ENCODE measurements around the gene DNAH3. TPM values are rescaled to one million over a fixed set of nuclear protein-coding genes. Genes with fewer than 3 reads are reported as not detected.

The DNAH3 gene
- total and polyA plus RNA-seq, 9 donors = 0.11 to 0.52 (median 0.22) TPM; not detected in 1

DNA sequence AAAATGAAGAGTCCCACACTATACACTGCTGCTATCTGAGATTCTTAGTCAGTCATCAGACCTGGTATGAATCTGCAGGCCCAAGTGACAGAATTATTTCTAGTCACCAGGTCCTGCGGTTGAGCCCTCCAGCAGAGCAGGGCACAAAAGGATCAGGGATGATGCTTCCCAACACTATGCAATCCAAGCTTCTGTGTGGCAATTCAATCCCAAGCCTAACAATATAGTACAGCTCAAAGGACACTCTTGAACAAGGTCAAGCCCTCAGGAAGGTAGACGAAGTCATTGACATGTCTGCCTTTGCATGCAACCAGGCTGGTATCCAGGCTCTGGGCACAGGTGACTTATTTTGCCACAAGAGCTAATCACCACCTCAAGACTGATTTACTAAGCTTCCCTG is 256.3 kb downstream of the DNAH3 start:
- Histone ChIP-seq H3K27ac (ENCODE audit: low read length) (no peak overlapping the region), H3K9me3 (replicated peaks; ENCODE audit: control insufficient read depth, low read depth, low read length) (no peaks in the 10 kb centered on the region), H3K27me3 (ENCODE audit: control insufficient read depth, insufficient read depth, low read length) (no peaks in the 10 kb centered on the region), H3K36me3 (ENCODE audit: control insufficient read depth, insufficient read depth, low read length) (peaks cover 23% of the 10 kb centered on the region), H3K4me1 (ENCODE audit: control insufficient read depth, insufficient read depth, low read length) (peaks cover 5% of the 10 kb centered on the region), H3K4me3 (ENCODE audit: low read length) (no peak overlapping the region)
- 75% methylated on average over 2 of the region's 2 CpGs for WGBS (ENCODE audit: insufficient coverage)
- DNase-seq = no peak

DNA sequence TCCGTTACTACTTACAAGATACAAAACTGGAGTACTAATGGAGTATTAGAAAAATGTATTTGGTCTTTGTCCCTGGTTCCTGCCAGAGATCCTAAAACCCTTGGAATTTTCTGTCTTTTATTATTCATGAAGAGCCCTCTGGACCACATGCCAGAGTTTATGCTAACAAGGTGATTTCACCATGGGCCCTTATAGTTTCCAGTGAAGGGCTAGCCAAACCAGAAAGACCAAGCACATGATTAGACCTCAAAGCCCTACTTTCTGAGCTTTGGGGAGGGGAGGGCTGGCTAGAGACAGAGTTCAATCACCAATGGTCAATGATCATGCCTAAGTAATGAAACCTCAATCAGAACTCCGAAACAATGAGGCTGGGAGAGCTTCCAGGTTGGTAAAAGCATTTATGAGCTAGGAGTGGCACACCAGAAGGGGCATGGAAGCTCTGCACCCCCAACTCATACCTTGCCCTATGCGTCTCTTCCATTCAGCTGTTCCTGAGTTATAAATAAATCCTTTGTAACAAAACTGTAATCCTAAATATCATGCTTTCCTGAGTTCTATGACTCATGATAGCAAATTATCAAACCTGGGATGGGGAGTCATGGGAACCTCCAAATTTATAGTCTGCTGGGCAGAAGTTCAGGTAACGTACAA is 260.9 kb downstream of the DNAH3 start:
- DNase-seq = no peak
- H3K36me3 ChIP-seq (ENCODE audit: control insufficient read depth, insufficient read depth, low read length) = peaks cover 18% of the 10 kb centered on the region
- 60% methylated on average over 1 of the region's 4 CpGs for WGBS (ENCODE audit: insufficient coverage)
- H3K27me3 ChIP-seq (ENCODE audit: control insufficient read depth, insufficient read depth, low read length) = no peaks in the 10 kb centered on the region
- no peak overlapping the region for H3K27ac ChIP-seq (ENCODE audit: low read length)
- H3K4me1 ChIP-seq (ENCODE audit: control insufficient read depth, insufficient read depth, low read length) = no peaks in the 10 kb centered on the region
- no peaks in the 10 kb centered on the region for H3K9me3 ChIP-seq (replicated peaks; ENCODE audit: control insufficient read depth, low read depth, low read length)
- no peak overlapping the region for H3K4me3 ChIP-seq (ENCODE audit: low read length)

GRCh38 chr16:20887207-20887606 is 263.4 kb downstream of the DNAH3 start:
- no peak for DNase-seq
- Histone ChIP-seq H3K36me3 (ENCODE audit: control insufficient read depth, insufficient read depth, low read length) (peaks cover 8% of the 10 kb centered on the region), H3K27ac (ENCODE audit: low read length) (no peak overlapping the region), H3K9me3 (replicated peaks; ENCODE audit: control insufficient read depth, low read depth, low read length) (no peaks in the 10 kb centered on the region), H3K4me3 (ENCODE audit: low read length) (no peak overlapping the region), H3K4me1 (ENCODE audit: control insufficient read depth, insufficient read depth, low read length) (no peaks in the 10 kb centered on the region), H3K27me3 (ENCODE audit: control insufficient read depth, insufficient read depth, low read length) (no peaks in the 10 kb centered on the region)
- no CpG with 5 or more reads among the region's 1 CpG for WGBS (ENCODE audit: insufficient coverage)

GRCh38 chr16:20886320-20886719 is 264.3 kb downstream of the DNAH3 start:
- DNase-seq = no peak
- no CpG with 5 or more reads among the region's 1 CpG for WGBS (ENCODE audit: insufficient coverage)
- H3K36me3 ChIP-seq (ENCODE audit: control insufficient read depth, insufficient read depth, low read length) = peaks cover under 1% of the 10 kb centered on the region
- no peaks in the 10 kb centered on the region for H3K4me1 ChIP-seq (ENCODE audit: control insufficient read depth, insufficient read depth, low read length)
- no peak overlapping the region for H3K4me3 ChIP-seq (ENCODE audit: low read length)
- H3K27me3 ChIP-seq (ENCODE audit: control insufficient read depth, insufficient read depth, low read length) = no peaks in the 10 kb centered on the region
- no peaks in the 10 kb centered on the region for H3K9me3 ChIP-seq (replicated peaks; ENCODE audit: control insufficient read depth, low read depth, low read length)
- H3K27ac ChIP-seq (ENCODE audit: low read length) = no peak overlapping the region

DNA sequence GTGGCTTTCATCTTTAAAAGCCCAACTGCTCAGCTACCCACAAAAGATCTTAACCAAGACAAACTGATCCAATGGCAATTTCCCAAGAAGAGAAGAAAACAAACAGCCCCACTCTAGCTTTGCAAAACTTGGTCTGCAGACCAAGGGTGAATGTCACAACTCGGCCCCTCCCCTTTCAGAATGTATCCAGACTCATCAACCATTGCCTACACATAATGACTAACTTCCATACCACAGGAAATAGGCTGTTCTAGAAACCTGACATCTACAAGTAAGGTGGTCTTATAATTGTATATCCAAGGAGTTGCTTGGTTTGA is 266.4 kb downstream of the DNAH3 start:
- Histone ChIP-seq H3K4me3 (ENCODE audit: low read length) (no peak overlapping the region), H3K4me1 (ENCODE audit: control insufficient read depth, insufficient read depth, low read length) (no peaks in the 10 kb centered on the region), H3K27me3 (ENCODE audit: control insufficient read depth, insufficient read depth, low read length) (no peaks in the 10 kb centered on the region), H3K9me3 (replicated peaks; ENCODE audit: control insufficient read depth, low read depth, low read length) (no peaks in the 10 kb centered on the region), H3K27ac (ENCODE audit: low read length) (no peak overlapping the region), H3K36me3 (ENCODE audit: control insufficient read depth, insufficient read depth, low read length) (no peaks in the 10 kb centered on the region)
- DNase-seq = no peak
- WGBS (ENCODE audit: insufficient coverage) = no CpG with 5 or more reads among the region's 1 CpG

DNA sequence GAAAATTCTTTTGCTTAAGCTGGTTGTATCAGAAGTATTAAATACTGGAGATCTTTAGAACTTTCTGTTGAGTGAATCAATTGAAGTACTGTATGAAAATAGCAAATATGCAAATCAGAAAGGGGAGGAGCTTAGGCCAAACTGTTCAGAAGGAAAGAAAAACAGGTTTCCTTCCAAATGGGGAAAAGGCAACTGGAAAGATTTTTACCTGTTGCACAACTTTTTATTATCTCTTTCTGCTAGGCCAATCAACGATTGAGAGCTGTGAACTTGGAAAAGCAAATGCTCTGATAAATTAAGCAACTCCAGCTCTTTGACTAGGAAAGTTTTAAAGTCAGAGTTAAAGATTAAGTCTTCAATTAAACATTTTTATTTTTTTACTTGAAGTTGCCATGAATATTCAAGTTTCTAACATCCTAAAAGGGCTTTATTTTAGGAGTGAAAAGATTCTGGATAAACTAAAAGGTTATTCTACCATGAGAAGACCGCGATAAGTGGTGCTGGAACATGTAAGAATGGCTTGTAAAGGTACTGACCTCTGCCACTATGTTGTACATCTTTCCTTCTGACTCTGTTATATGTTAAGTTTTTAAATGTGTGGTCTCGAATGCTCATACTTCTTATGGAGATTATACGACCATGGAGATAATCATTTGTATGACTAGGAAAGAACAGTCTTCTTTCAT is 266.9 kb downstream of the DNAH3 start:
- DNase-seq = no peak
- Histone ChIP-seq H3K9me3 (replicated peaks; ENCODE audit: control insufficient read depth, low read depth, low read length) (no peaks in the 10 kb centered on the region), H3K4me1 (ENCODE audit: control insufficient read depth, insufficient read depth, low read length) (no peaks in the 10 kb centered on the region), H3K4me3 (ENCODE audit: low read length) (no peak overlapping the region), H3K27me3 (ENCODE audit: control insufficient read depth, insufficient read depth, low read length) (no peaks in the 10 kb centered on the region), H3K36me3 (ENCODE audit: control insufficient read depth, insufficient read depth, low read length) (no peaks in the 10 kb centered on the region), H3K27ac (ENCODE audit: low read length) (no peak overlapping the region)
- no CpG with 5 or more reads among the region's 5 CpGs for WGBS (ENCODE audit: insufficient coverage)

Other genes with a start within 250 kb of the DNAH3 start
- 30.1 TPM for gene LDAF1, start 7.8 kb upstream of the DNAH3 start, total RNA-seq
- gene LDAF1, start 7.8 kb upstream of the DNAH3 start, polyA plus RNA-seq (ENCODE audit: insufficient read depth in 1 of 8, insufficient read length in 8 of 8, low replicate concordance in 1 of 8) = 10 to 100 TPM; 28.0 to 38.8 (median 31.8) TPM
- gene ZP2, start 60.7 kb upstream of the DNAH3 start, total RNA-seq = 0.09 TPM
- under 1 TPM; 0.07 to 0.43 (median 0.31) TPM for gene ZP2, start 60.7 kb upstream of the DNAH3 start, polyA plus RNA-seq (ENCODE audit: insufficient read depth in 1 of 8, insufficient read length in 8 of 8, low replicate concordance in 1 of 8)
- not detected for gene ANKS4B, start 82.9 kb upstream of the DNAH3 start, total RNA-seq
- gene ANKS4B, start 82.9 kb upstream of the DNAH3 start, polyA plus RNA-seq (ENCODE audit: insufficient read depth in 1 of 8, insufficient read length in 8 of 8, low replicate concordance in 1 of 8) = 1 to 10 TPM in 1 of 8 donors, under 1 TPM in 5, not detected in 2; 0.04 to 1.6 (median 0.05) TPM
- 0.13 TPM for gene CRYM, start 127.4 kb upstream of the DNAH3 start, total RNA-seq
- under 1 TPM in 6 of 8 donors, not detected in 2; 0.13 to 0.48 (median 0.35) TPM for gene CRYM, start 127.4 kb upstream of the DNAH3 start, polyA plus RNA-seq (ENCODE audit: insufficient read depth in 1 of 8, insufficient read length in 8 of 8, low replicate concordance in 1 of 8)